GM18868 (cell line): ENCODE measurements around the gene KDM3B.
A peak's percentile ranks its signal among the peaks of the same experiment; 100 is the strongest.

ENCODE experiments used
- ATAC-seq: cut with Tn5 transposase; IDR thresholded peaks from one replicate; pipeline ENCODE4 v1.9.1; 2021; ENCODE audit warnings: mild to moderate bottlenecking, moderate library complexity; ENCODE audit not compliant: unreplicated experiment

The KDM3B gene

GRCh38 chr5:138349852-138350562, 2.5 kb upstream of the KDM3B start:
- no peak for ATAC-seq

- no peak for ATAC-seq
Measured at GRCh38 chr5:138350563-138350890, 2.0 kb upstream of the KDM3B start.

GRCh38 chr5:138351056-138351455, 1.4 kb upstream of the KDM3B start:
- ATAC-seq = no peak

GRCh38 chr5:138351517-138351916, 968 bp upstream of the KDM3B start:
- no peak for ATAC-seq

- ATAC-seq = peak; percentile 39
Measured at GRCh38 chr5:138352722-138353559, 456 bp downstream of the KDM3B start.

GRCh38 chr5:138353560-138354080, 1.1 kb downstream of the KDM3B start:
- no peak for ATAC-seq

GRCh38 chr5:138354387-138354786, 1.9 kb downstream of the KDM3B start:
- no peak for ATAC-seq

- peak; percentile 48 for ATAC-seq
Measured at GRCh38 chr5:138354926-138355378, 2.5 kb downstream of the KDM3B start.

GRCh38 chr5:138359621-138360020, 7.1 kb downstream of the KDM3B start:
- no peak for ATAC-seq

- no peak for ATAC-seq
Measured at GRCh38 chr5:138360941-138361452, 8.5 kb downstream of the KDM3B start.

GRCh38 chr5:138364576-138364975, 12.1 kb downstream of the KDM3B start:
- ATAC-seq = no peak

GRCh38 chr5:138366632-138367382, 14.3 kb downstream of the KDM3B start:
- no peak for ATAC-seq

- no peak for ATAC-seq
Measured at GRCh38 chr5:138369261-138369660, 16.8 kb downstream of the KDM3B start.

GRCh38 chr5:138369706-138370105, 17.2 kb downstream of the KDM3B start:
- no peak for ATAC-seq

- ATAC-seq = no peak
Measured at GRCh38 chr5:138370537-138370936, 18.1 kb downstream of the KDM3B start.

- no peak for ATAC-seq
Measured at GRCh38 chr5:138371454-138371853, 19.0 kb downstream of the KDM3B start.

GRCh38 chr5:138372225-138372624, 19.7 kb downstream of the KDM3B start:
- peak; percentile 79 for ATAC-seq

GRCh38 chr5:138372653-138373052, 20.2 kb downstream of the KDM3B start:
- no peak for ATAC-seq

- ATAC-seq = no peak
Measured at GRCh38 chr5:138382347-138382746, 29.9 kb downstream of the KDM3B start.

- ATAC-seq = no peak
Measured at GRCh38 chr5:138385660-138386059, 33.2 kb downstream of the KDM3B start.

- ATAC-seq = no peak
Measured at GRCh38 chr5:138386290-138386689, 33.8 kb downstream of the KDM3B start.
